Stimulated activated naive CD8-positive, alpha-beta T cell treated with anti-CD3 and anti-CD28 coated beads, Interleukin-15, Interleukin-2, amounts not matched to agents 100 U/mL and 50 U/mL, for 24 hours (primary cell): ENCODE measurements around the gene CHKB.
A peak's percentile ranks its signal among the peaks of the same experiment; 100 is the strongest.

Experiments
- ATAC-seq: fragments of 150-1000 bp; cut with Tn5 transposase; one replicate; pipeline ENCODE4 v1.10.0; 2021
- DNase-seq: peaks from one replicate; pipeline ENCODE4 v3.0.0; 2021

The CHKB gene

GRCh38 chr22:50530580-50530876 is 52.1 kb downstream of the CHKB start:
- peak; percentile 0 for ATAC-seq
- DNase-seq, result no peak

- ATAC-seq, result peak; percentile 24
- DNase-seq, result peak; percentile 86
Observed at GRCh38 chr22:50529897-50530579, 52.6 kb downstream of the CHKB start, which contains the start of gene TYMP. Gene TYMP (minus strand): TSS chr22:50530012. CDS start chr22:50529709, 303 bp downstream.

GRCh38 chr22:50529416-50529896 is 53.2 kb downstream of the CHKB start:
- no peak for ATAC-seq

More at GRCh38 chr22:50529416-50529896, 53.2 kb downstream of the CHKB start:
- DNase-seq, result no peak
